Gastrocnemius medialis (tissue), 4 donors: Measurements from ENCODE around the gene SLC13A5.

Experiments used
- CTCF ChIP-seq, 5 experiments: fragments of 450-650 bp in 3 of 5; fragments of 200-600 bp in 2 of 5; sonication (generic) in 2 of 5; IDR thresholded peaks in 4 of 5; conservative IDR thresholded peaks in 1 of 5; 1 replicate in 4 of 5; 2 replicates in 1 of 5; pipeline ENCODE4 v1.5.1; 2016 to 2019; ENCODE audit warnings: antibody characterized with exemption in 5 of 5, mild to moderate bottlenecking in 3 of 5, moderate library complexity in 3 of 5
- POLR2A ChIP-seq, 2 donors: fragments of 450-650 bp; IDR thresholded peaks; one replicate each; pipeline ENCODE4 v1.6.1; 2017; ENCODE audit warnings: antibody characterized with exemption in 2 of 2, mild to moderate bottlenecking in 2 of 2, moderate library complexity in 2 of 2

GRCh38 chr17:6679241-6679640 is 33.9 kb downstream of the SLC13A5 start:
- TF ChIP-seq CTCF (IDR thresholded peaks at IDR 0.05 in 4 of 5, conservative IDR thresholded peaks at IDR 0.05 in 1 of 5) (no peak), POLR2A (IDR thresholded peaks at IDR 0.05) (no peak)
